WI38 (cell line): ENCODE measurements around the gene BLTP1.

ENCODE experiments used
- H3K4me3 ChIP-seq: 2 replicates; pipeline ENCODE4 v1.5.1; 2011; ENCODE audit warnings: low read depth, mild to moderate bottlenecking, control low read depth, low read length
- CTCF ChIP-seq: IDR thresholded peaks from 2 replicates; pipeline ENCODE4 v1.5.1; 2012; ENCODE audit warnings: low read depth, mild to moderate bottlenecking, control low read depth, low read length

The BLTP1 gene

GRCh38 chr4:122170775-122171174 is 18.6 kb downstream of the BLTP1 start:
- H3K4me3 ChIP-seq, result no peak overlapping the region
- no peak for TF ChIP-seq CTCF

- no peak for TF ChIP-seq CTCF
These were observed 19.2 kb downstream of the BLTP1 start for GRCh38 chr4:122171323-122171722.

GRCh38 chr4:122172266-122172665 is 20.1 kb downstream of the BLTP1 start:
- no peak for TF ChIP-seq CTCF

More at GRCh38 chr4:122171323-122171722, 19.2 kb downstream of the BLTP1 start:
- no peak overlapping the region for H3K4me3 ChIP-seq

GRCh38 chr4:122178961-122179360 is 26.8 kb downstream of the BLTP1 start:
- no peak for TF ChIP-seq CTCF

More at GRCh38 chr4:122172266-122172665, 20.1 kb downstream of the BLTP1 start:
- no peak overlapping the region for H3K4me3 ChIP-seq

GRCh38 chr4:122195718-122196117 is 43.6 kb downstream of the BLTP1 start:
- no peak for TF ChIP-seq CTCF

More at GRCh38 chr4:122178961-122179360, 26.8 kb downstream of the BLTP1 start:
- H3K4me3 ChIP-seq, result no peak overlapping the region

More at GRCh38 chr4:122195718-122196117, 43.6 kb downstream of the BLTP1 start:
- H3K4me3 ChIP-seq, result no peak overlapping the region
